22Rv1 (cell line): ENCODE results near the gene JAKMIP3.

Experiments used
- H3K27ac ChIP-seq: fragments of 450-650 bp; 2 replicates; pipeline ENCODE4 v1.5.1; 2017
- CTCF ChIP-seq: fragments of 450-650 bp; IDR thresholded peaks from 2 replicates; pipeline ENCODE4 v1.5.1; 2017; ENCODE audit warnings: mild to moderate bottlenecking
- ZFX ChIP-seq: fragments of 450-650 bp; IDR thresholded peaks from 2 replicates; pipeline ENCODE4 v1.6.1; 2017; ENCODE audit warnings: antibody characterized with exemption, borderline replicate concordance

The JAKMIP3 gene

DNA sequence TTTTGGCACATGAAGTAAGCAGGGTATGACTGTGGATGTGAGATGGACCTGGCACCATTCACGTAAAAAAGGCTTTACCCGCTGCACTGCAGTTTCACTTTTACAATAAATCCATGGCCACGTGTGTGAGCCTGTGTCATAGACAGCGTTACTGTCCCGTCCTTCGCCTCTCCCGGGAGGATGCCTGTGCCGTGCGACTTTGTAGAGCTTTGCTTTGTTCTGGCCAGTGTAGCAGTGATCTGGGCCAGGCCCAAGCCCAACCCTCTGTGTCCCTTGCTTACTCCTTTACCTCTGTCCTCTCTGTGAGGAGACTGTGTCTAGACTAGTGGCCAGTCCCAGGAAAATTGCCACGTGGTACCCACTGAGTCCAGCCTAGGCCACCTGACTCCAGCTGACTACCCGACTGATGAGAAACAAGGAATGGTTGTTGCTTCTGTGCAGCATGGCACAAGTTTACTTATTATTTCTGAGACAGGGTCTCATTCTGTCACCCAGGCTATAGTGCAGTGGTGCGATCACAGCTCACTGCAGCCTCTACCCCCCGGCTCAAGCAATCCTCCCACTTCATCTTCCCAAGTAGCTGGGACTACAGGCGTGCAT, 48.1 kb downstream of the JAKMIP3 start:
- TF ChIP-seq ZFX = no peak
- no peak for TF ChIP-seq CTCF
- no peak overlapping the region for H3K27ac ChIP-seq

- TF ChIP-seq ZFX = no peak
- no peak for TF ChIP-seq CTCF
- H3K27ac ChIP-seq = no peak overlapping the region
These were observed 49.3 kb downstream of the JAKMIP3 start for GRCh38 chr10:132114953-132115520.
